DMS79 (cell line): ENCODE measurements around the gene MAGEA11.
"Not testable (repeated sequence)": the region's sequence is repeated elsewhere in the genome, so short reads cannot be mapped to it uniquely, and the experiment has no call there.

Source experiments
- DNase-seq: peaks from one replicate; lab custom pipeline; 2025; lab: John Stamatoyannopoulos, UW

The MAGEA11 gene

DNA sequence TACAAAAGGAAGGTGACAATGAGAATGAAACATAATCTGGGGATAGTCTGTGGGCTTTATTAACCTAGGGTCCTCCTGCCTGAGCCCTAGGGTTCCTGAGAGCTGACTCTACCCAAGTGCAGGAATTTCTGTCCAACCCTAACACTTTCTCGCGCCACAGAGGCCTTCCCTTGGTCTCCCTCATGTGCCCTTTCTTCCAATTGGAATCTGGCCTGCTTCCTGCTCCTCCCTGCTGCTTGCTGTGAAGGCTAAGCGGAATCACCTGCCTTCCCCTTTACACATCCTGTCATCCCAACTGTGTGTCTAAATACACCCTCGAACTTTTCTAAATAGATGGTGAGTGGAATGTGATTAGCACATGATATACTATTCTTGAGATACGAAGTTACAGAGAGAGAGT lies 5.9 kb downstream of the MAGEA11 start:
- no peak for DNase-seq

DNA sequence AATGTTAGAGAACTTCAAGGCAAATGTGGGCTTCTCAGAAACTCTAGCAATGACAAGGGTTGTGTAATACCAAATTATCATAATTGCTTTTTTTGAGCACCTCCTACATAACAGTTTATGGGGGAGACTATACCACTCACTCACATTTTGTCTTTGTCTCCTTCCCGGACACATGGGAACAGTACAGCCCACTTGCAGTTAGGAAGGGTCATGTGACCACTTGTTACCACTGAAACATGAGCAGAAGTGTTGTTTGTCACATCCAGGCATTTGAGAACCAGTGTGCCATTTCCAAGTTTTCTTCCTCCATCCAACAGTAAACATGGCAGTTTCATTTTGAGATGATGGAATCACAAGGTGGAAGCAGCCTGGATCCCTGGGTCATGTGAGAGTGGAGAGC lies 6.9 kb downstream of the MAGEA11 start:
- DNase-seq = no peak

DNA sequence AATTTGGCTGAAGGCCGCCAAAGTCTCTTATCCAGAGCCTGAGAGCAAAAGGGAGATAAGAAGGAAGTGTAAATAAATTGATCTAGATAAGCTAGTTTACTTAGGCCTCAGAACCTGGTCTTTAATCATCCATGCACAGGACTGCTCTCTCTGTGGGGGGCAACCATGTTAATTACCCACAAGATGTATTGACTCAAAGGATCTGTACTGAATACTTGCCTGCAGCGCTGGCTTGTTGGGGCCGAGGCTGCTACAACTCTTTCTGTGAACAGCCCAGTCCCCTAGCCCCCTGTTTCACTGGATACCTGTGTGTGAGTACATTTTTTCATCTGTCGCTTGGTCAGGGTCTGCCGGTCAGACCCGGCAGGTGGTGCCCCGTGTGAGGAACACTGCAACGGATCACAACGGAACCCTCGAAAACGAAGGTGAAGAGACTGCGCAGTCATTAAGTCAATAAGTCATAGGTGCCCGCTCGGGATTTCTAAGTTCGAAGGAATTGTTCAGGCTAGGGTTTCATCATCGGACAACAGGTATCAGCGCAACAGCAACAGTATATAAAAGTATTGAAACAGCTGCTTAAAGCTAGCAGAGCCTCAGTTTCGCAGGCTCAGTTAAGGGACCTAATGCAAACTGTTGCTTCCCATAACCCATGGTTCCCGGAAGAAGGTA lies 8.3 kb downstream of the MAGEA11 start:
- no peak for DNase-seq

GRCh38 chrX:149721241-149721640 lies 9.4 kb downstream of the MAGEA11 start:
- DNase-seq = not testable (repeated sequence)

- DNase-seq = no peak
Measured at GRCh38 chrX:149721778-149722177, 9.9 kb downstream of the MAGEA11 start.

DNA sequence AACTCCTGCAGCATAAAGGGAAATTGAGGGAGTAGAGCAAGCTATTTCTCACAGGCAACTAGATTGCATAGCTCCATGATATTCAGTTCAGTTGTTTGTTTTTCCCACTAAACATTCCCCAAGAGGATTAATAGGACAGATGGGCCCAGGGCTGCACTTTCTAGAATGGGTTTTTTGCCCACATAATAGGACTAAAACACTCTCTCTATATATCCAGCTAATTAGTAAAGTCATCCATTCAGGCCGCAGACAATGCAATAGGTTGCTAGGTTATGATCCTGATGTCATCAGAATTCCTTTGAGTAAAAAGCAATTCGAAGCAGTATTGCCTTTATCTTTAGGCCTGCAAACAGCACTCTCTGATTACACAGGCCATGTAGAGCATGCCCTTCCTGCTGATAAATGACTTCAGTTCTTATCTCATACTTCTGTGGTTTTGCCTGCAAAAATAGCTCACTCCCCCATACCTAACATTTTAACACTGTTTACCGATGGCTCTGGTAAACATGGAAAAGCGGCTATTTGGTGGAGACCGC lies 11.8 kb downstream of the MAGEA11 start:
- not testable (repeated sequence) for DNase-seq

DNA sequence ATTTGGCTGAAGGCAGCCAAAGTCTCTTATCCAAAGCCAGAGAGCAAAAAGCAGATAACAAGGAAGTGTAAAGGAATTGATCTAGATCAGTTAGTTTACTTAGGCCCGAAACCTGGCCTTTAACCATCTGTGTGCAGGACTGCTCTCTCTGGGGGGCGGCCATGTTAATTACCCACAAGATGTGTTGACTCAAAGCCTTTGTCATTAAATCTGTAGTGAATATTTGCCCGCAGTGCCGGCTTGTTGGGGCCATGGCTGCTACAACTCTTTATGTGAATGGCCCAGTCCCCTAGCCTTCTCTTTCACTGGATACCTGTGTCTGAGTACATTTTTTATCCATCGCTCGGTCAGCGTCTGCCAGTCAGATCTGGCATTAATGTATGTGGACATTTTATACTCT lies 15.4 kb downstream of the MAGEA11 start:
- not testable (repeated sequence) for DNase-seq

GRCh38 chrX:149742269-149742668 lies 30.4 kb downstream of the MAGEA11 start:
- not testable (repeated sequence) for DNase-seq

DNA sequence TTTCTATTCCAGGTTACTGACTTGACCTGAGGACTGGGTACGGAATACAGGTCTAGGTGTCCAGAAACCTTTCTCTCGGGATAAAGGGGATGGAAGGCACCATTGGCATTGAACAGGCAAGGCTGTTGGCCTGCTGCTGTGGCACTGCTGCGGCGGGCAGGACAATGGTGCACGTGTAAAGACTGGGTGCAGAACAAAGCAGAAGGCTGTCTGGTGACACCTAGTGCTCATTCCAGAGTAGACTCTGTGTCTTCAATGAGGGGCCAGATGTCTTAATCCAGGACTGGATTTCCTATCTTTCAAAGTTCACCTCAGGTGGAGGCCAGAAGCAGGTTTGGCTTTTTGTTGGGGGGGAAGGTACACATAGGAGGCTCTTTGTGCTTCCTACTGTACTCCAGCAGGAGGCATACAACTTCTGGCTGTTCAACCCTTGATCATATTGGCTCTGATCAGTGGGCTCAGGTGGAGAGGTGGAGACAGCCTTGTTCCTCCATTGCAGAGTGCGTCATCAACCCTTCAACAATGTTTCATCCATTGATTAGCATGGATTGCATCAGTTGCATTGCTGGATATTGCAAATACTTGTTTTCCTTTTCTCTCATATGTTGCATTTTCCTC lies 34.6 kb downstream of the MAGEA11 start:
- DNase-seq = not testable (repeated sequence)

- DNase-seq = no peak
Measured at GRCh38 chrX:149757206-149758067, 45.6 kb downstream of the MAGEA11 start.

GRCh38 chrX:149758068-149758714 lies 46.3 kb downstream of the MAGEA11 start:
- no peak for DNase-seq

- not testable (repeated sequence) for DNase-seq
Measured at GRCh38 chrX:149758715-149759078, 46.8 kb downstream of the MAGEA11 start.

DNA sequence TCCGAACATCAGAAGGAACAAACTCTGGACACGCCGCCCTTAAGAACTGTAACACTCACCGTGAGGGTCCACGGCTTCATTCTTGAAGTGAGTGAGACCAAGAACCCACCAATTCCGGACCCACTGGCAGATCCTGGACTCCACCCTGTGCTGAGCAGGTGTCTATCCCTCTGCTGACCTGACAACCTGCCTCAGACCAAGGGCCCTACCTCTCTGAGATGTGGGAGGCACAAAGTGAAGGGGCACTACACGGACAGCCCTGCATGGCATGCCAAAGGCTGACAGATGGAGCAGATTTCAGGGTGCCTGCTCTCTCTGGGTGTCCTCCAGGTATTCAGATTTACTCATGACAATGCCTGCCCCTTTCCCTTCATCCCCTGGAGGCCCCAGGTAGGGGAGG lies 48.0 kb downstream of the MAGEA11 start:
- DNase-seq = no peak

- no peak for DNase-seq
Measured at GRCh38 chrX:149760965-149761364, 49.1 kb downstream of the MAGEA11 start.

- not testable (repeated sequence) for DNase-seq
Measured at GRCh38 chrX:149761858-149762674, 50.2 kb downstream of the MAGEA11 start.

DNA sequence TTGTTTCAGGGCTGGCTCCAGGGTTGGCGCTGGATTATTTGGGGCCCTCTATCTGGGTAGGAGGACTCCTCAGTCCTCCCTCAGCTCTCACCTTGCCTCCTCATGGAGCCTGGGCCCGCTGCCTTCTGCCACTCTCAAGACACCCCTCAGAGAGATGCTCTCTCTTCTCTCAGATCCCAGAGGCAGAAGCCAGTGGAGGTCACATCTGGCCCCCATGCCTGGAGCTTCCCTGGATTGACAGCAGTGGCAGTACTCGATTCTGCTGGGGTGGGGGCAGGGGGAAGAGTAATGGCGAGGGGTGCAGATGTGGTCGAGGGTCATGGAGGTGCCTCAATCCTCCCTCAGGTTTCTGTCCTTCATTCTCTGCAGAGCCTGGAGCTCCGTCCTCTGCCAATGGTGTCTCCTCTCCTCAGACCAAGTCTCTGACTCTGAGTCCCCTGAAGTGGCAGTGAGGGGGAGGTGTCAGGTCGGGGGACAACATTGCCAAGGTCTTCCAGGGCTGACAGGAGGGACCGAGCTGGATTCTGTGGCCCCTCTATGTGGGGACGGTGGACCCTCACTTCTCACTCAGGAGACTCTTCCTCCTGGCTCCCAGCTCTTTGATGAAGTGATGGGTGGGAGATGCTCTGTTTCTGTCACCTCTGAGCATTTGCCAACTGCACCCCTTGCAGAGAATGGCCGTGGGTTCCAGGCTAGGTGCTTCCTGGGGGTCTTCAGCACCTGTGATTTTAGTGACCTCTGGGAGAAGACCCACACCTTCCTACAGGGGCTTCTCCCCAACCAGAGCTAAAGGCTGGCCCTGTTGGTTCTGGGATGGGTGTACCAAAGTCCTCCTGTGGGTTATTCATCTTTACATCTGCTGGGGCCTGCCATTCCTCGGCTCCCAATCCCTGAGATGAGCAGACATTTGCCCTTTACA lies 51.1 kb downstream of the MAGEA11 start:
- DNase-seq = no peak
